ENCODE measurements around the gene TMED3. TPM values are rescaled to one million over a fixed set of nuclear protein-coding genes. Genes with fewer than 3 reads are reported as not detected.

TMED3 gene
- total and polyA plus RNA-seq, 9 of the 15 experiments (the other 6 are each of a cell fraction or from before 2014, with no cell fraction given): 6.1 to 89.6 (median 51.4) TPM

DNA sequence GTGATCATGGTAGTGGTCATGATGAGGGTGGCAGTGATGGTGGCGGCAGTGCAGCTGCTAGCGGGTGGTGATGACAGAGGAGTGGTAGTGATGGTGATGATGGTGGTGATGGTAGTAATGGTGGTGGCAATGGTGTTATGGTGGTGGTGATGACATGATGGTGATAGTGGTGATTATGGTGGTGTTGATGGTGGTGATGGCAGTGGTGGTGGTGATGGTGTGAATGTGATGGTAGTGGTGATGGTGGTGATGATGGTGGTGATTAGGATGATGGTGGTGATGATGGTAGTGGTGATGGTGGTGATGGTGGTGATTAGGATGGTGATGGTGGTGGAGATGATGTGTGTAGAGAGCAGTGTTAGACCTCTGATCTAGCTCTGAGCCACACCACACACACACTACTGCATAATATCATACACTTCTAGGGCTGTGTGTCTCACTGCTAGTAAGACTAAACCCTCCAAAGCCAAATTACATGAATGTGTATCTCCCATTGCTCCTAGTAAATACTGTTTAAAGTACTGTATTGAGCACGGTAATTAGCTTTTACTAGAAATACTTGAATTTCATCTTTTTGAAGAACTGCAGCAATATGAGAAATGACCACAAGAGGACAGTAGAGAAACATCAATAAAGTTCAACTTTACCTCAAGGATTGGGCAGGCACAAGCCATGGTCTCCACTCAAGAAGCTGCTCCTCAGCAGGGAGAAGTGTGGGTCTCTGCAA is 28.8 kb downstream of the TMED3 start (continued):
- TF ChIP-seq, protein P1, sequence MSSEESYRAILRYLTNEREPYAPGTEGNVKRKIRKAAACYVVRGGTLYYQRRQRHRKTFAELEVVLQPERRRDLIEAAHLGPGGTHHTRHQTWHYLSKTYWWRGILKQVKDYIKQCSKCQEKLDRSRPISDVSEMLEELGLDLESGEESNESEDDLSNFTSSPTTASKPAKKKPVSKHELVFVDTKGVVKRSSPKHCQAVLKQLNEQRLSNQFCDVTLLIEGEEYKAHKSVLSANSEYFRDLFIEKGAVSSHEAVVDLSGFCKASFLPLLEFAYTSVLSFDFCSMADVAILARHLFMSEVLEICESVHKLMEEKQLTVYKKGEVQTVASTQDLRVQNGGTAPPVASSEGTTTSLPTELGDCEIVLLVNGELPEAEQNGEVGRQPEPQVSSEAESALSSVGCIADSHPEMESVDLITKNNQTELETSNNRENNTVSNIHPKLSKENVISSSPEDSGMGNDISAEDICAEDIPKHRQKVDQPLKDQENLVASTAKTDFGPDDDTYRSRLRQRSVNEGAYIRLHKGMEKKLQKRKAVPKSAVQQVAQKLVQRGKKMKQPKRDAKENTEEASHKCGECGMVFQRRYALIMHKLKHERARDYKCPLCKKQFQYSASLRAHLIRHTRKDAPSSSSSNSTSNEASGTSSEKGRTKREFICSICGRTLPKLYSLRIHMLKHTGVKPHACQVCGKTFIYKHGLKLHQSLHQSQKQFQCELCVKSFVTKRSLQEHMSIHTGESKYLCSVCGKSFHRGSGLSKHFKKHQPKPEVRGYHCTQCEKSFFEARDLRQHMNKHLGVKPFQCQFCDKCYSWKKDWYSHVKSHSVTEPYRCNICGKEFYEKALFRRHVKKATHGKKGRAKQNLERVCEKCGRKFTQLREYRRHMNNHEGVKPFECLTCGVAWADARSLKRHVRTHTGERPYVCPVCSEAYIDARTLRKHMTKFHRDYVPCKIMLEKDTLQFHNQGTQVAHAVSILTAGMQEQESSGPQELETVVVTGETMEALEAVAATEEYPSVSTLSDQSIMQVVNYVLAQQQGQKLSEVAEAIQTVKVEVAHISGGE (CRISPR knock-in tag; IDR thresholded peaks at IDR 0.05): no peak
- TF ChIP-seq BCOR (IDR thresholded peaks at IDR 0.05) (no peak), NR2C1 (IDR thresholded peaks at IDR 0.05) (no peak), NR2C1 (tag; IDR thresholded peaks at IDR 0.05) (no peak), CAMTA2 (CRISPR knock-in tag; conservative IDR thresholded peaks at IDR 0.05) (no peak), MAFK (IDR thresholded peaks at IDR 0.05; ENCODE audit: low read length) (no peak), HMG20B (CRISPR knock-in tag; IDR thresholded peaks at IDR 0.05) (no peak), WHSC1 (IDR thresholded peaks at IDR 0.05; ENCODE audit: low read length) (no peak), KLF16 (IDR thresholded peaks at IDR 0.05) (peak; percentile 54; the same call in 1 of the 2 replicates), ZNF165 (CRISPR knock-in tag; IDR thresholded peaks at IDR 0.05; ENCODE audit: borderline replicate concordance) (no peak), SRF (CRISPR knock-in tag; IDR thresholded peaks at IDR 0.05) (no peak), THRAP3 (IDR thresholded peaks at IDR 0.05; ENCODE audit: borderline replicate concordance) (no peak), ZNF354B (CRISPR knock-in tag; IDR thresholded peaks at IDR 0.05) (no peak)
- TF ChIP-seq, protein P2, sequence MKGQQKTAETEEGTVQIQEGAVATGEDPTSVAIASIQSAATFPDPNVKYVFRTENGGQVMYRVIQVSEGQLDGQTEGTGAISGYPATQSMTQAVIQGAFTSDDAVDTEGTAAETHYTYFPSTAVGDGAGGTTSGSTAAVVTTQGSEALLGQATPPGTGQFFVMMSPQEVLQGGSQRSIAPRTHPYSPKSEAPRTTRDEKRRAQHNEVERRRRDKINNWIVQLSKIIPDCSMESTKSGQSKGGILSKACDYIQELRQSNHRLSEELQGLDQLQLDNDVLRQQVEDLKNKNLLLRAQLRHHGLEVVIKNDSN (CRISPR knock-in tag; IDR thresholded peaks at IDR 0.05): no peak
- TF ChIP-seq, protein P3, sequence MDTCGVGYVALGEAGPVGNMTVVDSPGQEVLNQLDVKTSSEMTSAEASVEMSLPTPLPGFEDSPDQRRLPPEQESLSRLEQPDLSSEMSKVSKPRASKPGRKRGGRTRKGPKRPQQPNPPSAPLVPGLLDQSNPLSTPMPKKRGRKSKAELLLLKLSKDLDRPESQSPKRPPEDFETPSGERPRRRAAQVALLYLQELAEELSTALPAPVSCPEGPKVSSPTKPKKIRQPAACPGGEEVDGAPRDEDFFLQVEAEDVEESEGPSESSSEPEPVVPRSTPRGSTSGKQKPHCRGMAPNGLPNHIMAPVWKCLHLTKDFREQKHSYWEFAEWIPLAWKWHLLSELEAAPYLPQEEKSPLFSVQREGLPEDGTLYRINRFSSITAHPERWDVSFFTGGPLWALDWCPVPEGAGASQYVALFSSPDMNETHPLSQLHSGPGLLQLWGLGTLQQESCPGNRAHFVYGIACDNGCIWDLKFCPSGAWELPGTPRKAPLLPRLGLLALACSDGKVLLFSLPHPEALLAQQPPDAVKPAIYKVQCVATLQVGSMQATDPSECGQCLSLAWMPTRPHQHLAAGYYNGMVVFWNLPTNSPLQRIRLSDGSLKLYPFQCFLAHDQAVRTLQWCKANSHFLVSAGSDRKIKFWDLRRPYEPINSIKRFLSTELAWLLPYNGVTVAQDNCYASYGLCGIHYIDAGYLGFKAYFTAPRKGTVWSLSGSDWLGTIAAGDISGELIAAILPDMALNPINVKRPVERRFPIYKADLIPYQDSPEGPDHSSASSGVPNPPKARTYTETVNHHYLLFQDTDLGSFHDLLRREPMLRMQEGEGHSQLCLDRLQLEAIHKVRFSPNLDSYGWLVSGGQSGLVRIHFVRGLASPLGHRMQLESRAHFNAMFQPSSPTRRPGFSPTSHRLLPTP (IDR thresholded peaks at IDR 0.05; ENCODE audit: borderline replicate concordance, extremely low read depth, insufficient read length): no peak
- TF ChIP-seq, protein P4, sequence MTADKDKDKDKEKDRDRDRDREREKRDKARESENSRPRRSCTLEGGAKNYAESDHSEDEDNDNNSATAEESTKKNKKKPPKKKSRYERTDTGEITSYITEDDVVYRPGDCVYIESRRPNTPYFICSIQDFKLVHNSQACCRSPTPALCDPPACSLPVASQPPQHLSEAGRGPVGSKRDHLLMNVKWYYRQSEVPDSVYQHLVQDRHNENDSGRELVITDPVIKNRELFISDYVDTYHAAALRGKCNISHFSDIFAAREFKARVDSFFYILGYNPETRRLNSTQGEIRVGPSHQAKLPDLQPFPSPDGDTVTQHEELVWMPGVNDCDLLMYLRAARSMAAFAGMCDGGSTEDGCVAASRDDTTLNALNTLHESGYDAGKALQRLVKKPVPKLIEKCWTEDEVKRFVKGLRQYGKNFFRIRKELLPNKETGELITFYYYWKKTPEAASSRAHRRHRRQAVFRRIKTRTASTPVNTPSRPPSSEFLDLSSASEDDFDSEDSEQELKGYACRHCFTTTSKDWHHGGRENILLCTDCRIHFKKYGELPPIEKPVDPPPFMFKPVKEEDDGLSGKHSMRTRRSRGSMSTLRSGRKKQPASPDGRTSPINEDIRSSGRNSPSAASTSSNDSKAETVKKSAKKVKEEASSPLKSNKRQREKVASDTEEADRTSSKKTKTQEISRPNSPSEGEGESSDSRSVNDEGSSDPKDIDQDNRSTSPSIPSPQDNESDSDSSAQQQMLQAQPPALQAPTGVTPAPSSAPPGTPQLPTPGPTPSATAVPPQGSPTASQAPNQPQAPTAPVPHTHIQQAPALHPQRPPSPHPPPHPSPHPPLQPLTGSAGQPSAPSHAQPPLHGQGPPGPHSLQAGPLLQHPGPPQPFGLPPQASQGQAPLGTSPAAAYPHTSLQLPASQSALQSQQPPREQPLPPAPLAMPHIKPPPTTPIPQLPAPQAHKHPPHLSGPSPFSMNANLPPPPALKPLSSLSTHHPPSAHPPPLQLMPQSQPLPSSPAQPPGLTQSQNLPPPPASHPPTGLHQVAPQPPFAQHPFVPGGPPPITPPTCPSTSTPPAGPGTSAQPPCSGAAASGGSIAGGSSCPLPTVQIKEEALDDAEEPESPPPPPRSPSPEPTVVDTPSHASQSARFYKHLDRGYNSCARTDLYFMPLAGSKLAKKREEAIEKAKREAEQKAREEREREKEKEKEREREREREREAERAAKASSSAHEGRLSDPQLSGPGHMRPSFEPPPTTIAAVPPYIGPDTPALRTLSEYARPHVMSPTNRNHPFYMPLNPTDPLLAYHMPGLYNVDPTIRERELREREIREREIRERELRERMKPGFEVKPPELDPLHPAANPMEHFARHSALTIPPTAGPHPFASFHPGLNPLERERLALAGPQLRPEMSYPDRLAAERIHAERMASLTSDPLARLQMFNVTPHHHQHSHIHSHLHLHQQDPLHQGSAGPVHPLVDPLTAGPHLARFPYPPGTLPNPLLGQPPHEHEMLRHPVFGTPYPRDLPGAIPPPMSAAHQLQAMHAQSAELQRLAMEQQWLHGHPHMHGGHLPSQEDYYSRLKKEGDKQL (CRISPR knock-in tag; IDR thresholded peaks at IDR 0.05; ENCODE audit: borderline replicate concordance): no peak
